ENCODE measurements around the gene LIMS1.

LIMS1 gene

GRCh38 chr2:108621087-108621559 is 86.9 kb downstream of the LIMS1 start:
- peak overlapping the region; percentile 64 for H3K4me3 ChIP-seq (ENCODE audit: low read length)
- no peak for TF ChIP-seq CTCF (IDR thresholded peaks at IDR 0.05; ENCODE audit: insufficient read depth, low read depth, low read length, missing control alignments)
- DNase-seq (ENCODE audit: low read depth): peak; percentile 93

- DNase-seq (ENCODE audit: low read depth): no peak
- no peak for TF ChIP-seq CTCF (IDR thresholded peaks at IDR 0.05; ENCODE audit: insufficient read depth, low read depth, low read length, missing control alignments)
- peak overlapping the region; percentile 64 for H3K4me3 ChIP-seq (ENCODE audit: low read length)
Observed at GRCh38 chr2:108621687-108622681, 87.7 kb downstream of the LIMS1 start.

- no peak overlapping the region for H3K4me3 ChIP-seq (ENCODE audit: low read length)
- peak; percentile 49 for DNase-seq (ENCODE audit: low read depth)
- TF ChIP-seq CTCF (IDR thresholded peaks at IDR 0.05; ENCODE audit: insufficient read depth, low read depth, low read length, missing control alignments): no peak
Observed at GRCh38 chr2:108623616-108624015, 89.3 kb downstream of the LIMS1 start.

GRCh38 chr2:108625186-108625827 is 91.0 kb downstream of the LIMS1 start:
- no peak overlapping the region for H3K4me3 ChIP-seq (ENCODE audit: low read length)
- TF ChIP-seq CTCF (IDR thresholded peaks at IDR 0.05; ENCODE audit: insufficient read depth, low read depth, low read length, missing control alignments): no peak
- no peak for DNase-seq (ENCODE audit: low read depth)

GRCh38 chr2:108625828-108626195 is 91.5 kb downstream of the LIMS1 start:
- no peak for DNase-seq (ENCODE audit: low read depth)

GRCh38 chr2:108626995-108627394 is 92.7 kb downstream of the LIMS1 start:
- no peak overlapping the region for H3K4me3 ChIP-seq (ENCODE audit: low read length)
- peak; percentile 60 for DNase-seq (ENCODE audit: low read depth)
- TF ChIP-seq CTCF (IDR thresholded peaks at IDR 0.05; ENCODE audit: insufficient read depth, low read depth, low read length, missing control alignments): no peak

More at GRCh38 chr2:108625828-108626195, 91.5 kb downstream of the LIMS1 start:
- no peak for TF ChIP-seq CTCF (IDR thresholded peaks at IDR 0.05; ENCODE audit: insufficient read depth, low read depth, low read length, missing control alignments)
- H3K4me3 ChIP-seq (ENCODE audit: low read length): no peak overlapping the region
